GM18868 (cell line): ENCODE data around the gene VEGFD.

Experiments
- ATAC-seq: cut with Tn5 transposase; IDR thresholded peaks from one replicate; pipeline ENCODE4 v1.9.1; 2021; ENCODE audit warnings: mild to moderate bottlenecking, moderate library complexity; ENCODE audit not compliant: unreplicated experiment

Gene VEGFD, protein sequence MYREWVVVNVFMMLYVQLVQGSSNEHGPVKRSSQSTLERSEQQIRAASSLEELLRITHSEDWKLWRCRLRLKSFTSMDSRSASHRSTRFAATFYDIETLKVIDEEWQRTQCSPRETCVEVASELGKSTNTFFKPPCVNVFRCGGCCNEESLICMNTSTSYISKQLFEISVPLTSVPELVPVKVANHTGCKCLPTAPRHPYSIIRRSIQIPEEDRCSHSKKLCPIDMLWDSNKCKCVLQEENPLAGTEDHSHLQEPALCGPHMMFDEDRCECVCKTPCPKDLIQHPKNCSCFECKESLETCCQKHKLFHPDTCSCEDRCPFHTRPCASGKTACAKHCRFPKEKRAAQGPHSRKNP

DNA sequence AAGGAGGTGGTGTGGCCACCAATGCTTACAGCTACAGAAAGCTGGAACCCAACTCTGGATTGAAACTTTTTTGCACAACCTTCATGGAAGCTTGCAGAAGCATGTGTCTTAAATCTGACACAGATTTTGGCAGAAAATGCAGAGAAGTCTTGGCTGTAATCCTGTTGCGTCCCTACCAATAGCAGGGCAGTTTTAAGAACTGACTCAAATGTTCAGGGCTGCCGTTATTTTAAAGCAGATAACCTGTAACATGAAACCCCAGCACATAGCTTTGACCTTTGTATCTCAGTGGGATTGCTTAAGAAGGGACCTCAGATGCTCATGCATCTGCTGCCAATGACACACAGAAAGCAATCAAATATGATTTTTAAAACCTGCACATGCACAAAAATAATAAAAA, at the start of gene VEGFD:
VEGFD (minus strand) TSS at position 110 of the 400 bp plus-strand sequence. CDS start 467 bp downstream, outside the sequence.
- no peak for ATAC-seq

DNA sequence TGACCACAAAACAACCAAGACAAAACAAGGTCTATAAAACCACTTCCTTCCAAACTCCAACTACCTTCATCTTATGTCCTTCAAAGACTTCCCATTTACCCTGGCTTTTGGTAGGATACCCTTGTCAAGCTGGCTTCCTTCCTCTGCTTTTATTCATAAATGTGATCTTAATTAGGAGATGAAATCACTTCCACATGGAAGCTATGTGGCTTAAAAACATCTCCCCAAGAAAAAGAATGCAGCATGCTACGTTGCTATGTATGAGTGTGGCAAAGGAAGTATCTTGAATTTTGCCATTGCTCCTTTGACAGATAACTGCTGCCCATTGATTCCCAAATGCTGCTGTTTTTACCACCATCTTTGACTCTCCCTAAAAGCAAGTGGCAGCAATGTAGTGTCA, 46.4 kb upstream of the VEGFD start:
- ATAC-seq: no peak

DNA sequence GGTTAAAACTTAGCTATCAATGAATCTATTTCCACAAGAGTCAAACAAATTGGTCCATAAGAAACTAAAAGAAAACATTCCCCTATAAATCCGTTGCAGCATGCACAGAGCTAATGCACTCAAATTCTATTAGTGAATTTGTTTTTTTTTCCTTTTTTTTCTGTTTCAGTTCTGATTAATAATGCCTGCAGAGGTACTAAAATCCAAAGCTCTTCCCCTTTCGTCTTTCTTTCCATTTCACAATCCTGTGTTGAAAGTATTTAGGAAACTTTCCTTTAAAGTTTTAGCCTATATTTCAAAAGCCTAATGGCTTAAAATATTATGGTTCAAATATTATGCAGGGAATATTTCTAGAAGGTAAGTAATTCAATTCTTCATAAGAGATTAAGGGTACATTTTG, 45.9 kb upstream of the VEGFD start:
- ATAC-seq: no peak

DNA sequence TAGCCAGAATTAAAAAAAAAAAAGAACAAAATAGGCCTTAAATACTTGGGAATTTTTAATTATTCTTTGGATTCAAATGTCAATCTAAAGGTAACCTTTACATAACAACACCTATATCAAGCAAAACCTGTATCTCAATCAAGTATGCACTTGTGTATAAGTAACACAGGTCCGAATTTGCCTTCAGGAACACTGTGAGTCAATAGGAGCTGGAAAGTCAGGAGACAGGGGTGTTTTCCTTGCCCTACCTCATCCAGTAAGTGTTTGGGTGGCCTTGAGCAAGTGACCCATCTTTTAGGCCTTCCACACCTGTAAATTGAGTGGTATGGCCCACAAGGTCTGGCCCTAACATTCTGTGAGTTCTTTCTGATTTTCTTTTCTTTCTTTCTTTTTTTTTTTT, 40.8 kb upstream of the VEGFD start:
- no peak for ATAC-seq

DNA sequence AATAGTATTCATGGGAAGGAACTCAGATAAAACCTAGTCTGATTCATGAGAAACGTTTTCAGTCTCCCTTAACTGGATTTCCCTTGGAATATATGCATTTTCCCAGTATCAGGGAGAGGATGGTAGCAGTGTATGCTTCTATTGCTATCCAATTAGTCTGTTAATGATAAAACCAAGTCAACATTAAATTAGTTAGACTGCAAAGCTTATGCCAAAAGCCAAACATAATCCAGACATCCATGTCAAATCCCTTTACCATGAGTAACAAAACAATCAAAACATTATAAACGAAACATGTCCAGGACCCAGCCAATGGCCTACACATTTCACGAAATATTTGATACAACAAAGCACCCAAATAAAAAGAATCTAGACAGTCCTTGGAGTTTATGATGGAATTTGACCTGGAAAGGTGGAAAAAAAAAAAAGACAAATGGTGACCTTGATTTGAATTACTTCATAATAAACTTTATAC, 34.5 kb upstream of the VEGFD start:
- no peak for ATAC-seq

DNA sequence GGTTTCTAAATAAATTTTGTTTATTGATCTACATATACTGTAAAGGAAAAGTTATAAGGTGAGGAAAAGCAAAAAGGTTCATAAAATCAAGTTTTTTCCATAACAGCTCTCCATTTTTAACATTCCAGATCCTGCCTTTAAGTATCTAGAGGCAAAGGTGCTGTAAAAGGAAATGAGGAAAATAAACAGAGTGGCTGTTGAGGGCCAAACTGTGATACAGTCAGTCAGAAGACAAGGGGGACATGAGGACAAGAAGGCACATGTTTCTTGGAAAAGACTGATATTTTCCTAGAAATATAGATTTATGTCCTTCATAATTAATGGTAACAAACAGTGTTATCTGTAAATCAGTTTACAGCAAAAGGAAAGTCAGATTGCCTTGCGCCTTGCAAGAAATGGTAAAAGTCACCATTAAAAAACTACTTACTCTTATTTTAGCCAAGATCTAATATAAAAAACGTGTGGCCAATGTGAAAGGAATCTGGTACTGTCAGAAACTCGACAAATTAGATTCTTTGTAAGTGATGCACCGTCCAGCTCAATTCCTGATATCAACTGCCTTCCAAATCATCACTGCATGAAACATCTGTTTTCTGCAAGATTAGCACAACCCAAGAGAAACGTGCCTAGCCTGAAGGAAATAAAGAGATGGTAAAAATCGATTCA, 34.0 kb upstream of the VEGFD start:
- no peak for ATAC-seq

DNA sequence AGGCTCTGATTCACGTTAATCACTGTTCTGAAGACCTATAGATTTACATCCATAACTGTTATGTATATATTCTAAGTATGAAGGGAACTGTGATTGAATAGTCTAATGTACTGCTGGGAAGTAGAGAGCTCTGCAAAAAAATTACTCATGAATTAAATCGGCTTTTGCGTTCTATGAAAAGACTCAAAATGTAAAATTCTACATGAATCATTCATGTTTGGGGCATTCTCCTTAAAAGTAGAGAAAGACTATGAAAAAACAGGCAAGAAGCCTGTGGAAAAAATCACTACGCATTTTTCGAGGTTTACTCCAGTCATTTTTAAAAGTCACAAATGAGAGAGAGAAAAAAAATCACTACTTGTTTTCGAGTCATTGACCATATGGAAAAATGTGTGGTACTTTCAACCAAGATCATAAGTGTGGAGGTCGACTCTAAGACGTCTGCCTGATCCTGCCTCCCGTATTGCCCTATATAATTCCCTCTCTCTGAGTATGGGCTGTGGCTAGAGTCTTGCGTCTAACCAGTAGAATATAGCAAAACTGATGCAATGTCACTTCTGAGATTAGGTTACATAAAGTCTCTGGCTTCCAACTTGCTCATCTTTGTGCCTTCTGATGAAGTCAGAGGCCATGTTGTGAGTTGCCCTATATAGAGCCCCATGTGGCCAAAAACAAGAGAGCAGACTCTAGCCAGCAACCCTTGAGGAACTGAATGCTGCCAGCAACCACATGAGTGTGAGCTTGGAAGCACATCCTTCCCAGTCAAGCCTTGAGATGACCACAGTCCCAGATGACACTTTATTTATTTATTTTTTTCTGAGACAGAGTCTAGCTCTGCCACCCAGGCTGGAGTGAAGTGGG, 32.1 kb upstream of the VEGFD start:
- ATAC-seq: no peak

DNA sequence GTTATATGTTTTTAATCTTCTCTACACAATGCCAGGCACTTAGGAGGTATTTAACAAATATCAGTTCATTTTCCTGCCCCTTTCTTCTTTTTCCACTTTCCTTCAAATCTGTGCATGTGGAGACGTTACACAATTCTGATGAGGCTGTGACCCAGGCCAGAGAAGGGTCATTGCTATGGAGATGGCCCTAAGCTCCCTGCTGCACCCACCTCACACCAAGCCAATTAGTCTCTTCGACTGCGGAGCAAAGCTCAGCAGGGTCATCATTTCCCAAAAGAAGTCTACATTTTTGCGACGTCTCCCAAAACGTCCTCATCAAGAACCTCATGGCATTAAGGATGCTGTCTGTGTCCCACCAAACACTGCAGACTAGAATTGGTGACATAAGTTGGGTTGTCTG, 28.9 kb upstream of the VEGFD start:
- ATAC-seq: no peak

DNA sequence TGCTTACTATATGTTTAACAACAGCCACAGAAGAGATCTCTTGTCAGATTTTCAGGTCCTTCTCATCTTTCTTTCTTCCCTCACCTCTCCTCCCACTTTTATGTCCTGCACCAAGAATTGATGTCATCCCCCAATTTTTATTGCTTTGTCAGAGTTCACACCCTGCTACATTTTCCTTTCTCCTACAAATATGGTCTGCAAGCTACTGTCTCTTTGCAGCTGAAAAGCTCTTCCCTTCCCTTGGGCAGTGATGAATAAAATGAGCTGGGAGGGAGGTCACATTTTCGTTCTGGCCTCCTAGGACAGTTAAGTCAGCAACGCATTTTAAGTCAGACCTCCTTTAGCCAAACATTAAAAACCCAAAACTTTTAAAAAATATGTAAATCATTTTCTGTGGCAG, 26.7 kb upstream of the VEGFD start:
- no peak for ATAC-seq

DNA sequence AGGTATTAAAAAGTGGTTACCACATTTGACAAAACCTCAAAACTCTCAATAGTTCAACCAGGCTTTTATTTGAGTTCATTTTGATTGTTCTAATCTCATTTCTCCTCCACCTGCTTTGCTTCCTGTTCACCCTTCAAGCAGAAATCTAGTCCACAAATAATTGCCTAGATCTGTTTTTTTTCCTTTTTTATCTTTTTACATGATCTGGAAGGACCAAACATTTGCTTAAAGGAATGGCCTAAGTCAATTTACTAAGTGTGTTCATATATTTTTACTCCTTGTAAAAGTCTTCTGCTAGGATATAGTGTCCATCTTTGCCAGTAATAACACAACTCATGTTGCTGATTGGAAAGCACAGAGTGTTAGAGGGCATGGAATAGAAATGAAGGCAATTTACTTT, 26.2 kb upstream of the VEGFD start:
- no peak for ATAC-seq

DNA sequence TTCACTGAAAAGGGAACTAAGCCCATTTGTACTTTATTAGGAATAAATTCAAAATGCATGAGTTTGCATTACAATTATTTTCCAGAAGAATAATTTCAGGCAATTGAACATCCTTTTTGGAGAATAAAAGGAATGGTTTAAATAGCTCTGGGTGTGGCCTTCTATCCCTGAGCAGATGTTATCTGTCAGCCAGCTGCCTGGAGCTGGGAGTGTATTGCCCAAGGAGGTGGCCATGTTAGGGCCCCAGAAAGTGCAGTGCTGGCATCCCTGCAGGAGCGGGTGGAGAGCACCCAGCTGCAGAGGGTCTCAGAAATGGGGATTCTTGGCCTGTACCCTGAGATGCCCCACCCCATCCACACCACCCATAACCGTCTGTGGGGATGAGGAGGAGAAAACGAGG, 21.6 kb upstream of the VEGFD start:
- no peak for ATAC-seq

DNA sequence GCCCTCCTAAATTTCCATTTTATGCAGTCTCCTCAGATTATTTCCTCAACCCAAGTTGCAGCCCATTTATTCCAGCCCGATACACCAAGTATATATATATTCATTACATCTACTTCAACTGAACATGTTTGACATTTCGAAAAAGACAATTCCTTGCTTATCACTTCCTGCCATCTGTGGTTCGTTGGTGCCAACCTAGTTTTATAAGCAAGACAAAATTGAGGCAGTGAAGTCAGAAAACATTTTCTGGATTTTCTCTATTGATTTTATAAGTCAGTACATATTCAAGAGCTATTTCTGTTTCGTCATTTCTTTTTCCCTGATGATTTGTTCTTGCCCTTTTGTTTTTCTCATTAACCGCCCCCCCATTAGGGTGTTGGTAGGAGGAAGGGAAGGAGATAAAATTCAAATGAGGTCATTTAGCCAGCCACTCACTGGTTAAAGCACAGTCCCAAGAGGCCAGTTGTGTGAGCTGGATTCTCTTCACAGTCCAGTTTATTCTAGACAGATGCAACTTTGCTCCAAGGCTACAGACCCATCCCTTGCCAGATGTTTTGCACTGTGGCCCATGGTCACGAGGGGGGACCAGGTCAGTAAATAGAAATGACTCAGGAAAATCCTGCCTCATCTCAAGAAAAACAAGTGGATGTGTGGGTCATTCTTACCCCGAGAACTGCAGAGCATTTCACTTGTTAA, 20.3 kb upstream of the VEGFD start:
- ATAC-seq: no peak

DNA sequence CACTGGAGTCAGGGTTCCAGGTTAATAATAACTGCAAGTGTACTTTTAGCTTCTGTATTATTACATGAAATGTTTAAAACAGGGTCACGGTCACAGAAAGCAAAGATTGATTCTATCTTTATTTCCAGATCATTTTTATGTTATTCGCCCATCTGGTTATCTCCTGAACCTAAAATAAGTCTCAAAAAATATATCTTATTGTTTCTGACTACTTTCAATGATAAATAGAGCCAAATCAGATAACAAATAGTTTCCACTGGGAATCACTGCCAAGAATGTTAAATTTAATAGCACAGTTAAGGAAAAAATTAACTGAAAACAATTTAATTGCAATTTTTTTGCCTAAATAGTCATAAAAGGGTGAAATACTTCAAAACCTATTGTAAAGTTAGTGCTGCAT, 17.2 kb upstream of the VEGFD start:
- no peak for ATAC-seq

DNA sequence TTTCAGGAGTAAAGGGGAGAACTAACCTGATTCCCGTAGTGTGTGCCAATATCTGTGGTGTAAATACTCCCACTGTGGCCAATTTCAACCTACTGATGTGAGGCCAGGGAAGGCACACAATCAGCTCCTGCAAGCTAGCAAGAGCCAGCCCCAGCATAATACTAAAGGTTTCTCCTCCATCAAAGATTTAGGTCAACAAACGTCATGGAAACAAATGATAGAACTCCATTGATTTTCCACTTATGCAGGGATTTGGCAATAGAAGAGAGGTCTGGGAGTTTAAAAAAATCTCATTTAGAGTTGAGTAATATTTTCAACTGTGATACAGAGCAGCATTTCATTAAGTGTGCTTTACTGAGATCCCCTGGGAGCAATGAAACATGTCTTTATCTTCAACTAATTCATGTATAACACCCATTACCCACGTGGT, 15.8 kb upstream of the VEGFD start:
- ATAC-seq: no peak

DNA sequence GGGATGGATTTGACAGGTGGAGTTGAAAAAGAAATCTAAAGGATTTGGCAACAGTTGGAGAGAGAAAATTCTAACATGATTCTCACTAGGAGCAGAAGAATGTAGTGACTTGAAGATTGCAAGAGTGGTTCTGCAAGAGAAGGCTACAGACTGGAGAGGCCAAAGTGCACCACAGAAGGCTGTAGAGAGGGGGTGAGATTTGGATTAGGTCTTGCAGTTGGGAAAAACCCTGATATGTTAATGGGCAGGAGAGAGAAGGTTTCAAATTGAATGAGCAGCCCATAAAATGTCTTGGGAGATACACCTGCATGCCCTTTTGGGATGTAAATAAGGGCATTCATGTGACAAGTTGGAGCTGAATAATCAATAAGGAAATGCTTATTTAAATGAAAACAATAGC, 14.7 kb upstream of the VEGFD start:
- ATAC-seq: no peak

DNA sequence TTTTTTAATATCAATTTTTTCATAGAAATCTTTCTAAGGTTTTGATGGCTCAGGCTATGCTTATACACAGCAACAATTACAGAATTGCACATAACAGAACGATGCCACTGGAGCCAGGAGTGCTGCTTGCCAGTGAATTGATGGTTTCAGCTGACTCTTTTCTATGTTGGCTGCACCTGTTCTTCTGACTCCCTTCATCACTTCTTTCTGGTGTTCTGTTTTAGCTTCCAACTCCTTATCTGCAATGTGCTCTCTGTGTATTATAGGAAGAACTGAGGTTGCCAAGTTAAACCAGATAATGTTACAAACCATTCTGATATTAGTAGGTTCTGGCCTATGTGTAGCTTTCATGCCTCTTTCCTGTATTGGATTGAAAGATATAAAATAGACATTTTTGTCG, 11.6 kb upstream of the VEGFD start:
- ATAC-seq: no peak

DNA sequence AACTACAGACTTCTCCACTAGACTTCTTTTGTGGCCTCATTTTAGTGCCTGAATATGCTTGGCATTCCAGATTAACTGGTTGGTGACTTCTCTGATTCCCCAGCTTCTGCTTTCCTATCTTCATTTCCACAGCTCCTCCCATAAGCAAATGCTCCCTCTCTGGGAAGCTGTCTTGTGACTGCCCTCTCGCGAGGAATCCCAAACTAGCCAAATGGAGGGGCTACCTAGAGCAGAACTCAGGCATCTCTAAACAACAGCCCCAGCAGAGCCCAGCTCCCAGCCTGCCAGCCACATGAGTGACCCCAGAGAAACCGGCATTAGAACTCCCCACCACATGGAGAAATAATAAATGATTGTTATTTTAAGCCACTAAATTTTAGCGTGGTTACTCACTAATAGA, 7.6 kb upstream of the VEGFD start:
- ATAC-seq: no peak

DNA sequence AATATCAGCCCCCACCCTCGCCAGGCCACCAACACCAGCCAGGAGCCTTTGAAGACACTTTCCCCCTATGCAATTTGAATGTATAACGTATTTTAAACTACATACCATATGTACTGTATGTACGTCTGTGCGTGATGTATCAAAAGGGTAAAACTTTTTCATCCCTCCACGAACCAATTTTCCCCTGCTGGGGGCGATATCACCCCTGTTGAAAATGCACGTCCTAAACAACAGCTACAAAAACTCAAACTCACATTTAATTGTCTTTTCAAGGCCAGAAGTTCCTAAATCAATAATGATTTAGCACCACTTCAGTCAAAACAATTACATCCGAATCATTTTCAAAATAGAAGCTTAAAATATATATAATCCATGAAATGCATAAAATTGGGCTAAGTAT, 1.4 kb downstream of the VEGFD start:
- ATAC-seq: no peak

DNA sequence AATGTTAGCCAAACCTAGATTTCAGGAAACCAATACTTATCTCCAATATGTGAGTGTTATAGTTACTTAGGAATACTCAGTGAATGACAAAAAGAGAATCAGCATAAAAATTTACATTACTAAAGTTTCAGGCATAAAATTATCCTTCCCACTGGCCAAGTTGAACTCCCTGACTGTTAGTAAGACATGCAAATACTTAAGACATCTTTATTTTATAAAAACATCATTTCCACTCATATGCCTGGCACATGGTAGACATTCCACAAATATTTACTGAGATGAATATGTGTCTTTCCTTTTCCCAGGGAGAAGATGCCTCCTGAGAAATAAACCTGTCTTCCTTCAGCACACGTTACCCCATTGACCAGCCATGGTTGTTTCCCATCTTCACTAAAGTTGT, 7.3 kb downstream of the VEGFD start:
- no peak for ATAC-seq

DNA sequence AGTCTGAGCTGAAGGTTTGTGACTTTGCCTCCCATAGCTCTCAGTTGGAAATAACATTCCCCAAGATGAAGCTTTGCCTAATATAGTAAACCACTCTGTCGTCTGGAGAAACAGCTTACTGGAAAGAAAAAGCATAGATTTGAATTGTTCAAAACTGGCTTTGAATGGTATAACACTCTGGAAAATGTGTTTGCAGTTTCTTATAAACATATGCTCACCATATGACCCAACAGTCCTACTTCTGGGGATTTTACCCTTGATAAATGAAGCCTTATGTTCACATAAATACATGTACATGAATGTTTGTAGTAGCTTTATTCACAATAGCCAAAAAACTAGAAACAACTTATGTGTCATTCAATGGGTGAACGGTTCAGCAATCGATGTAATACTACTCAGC, 10.2 kb downstream of the VEGFD start:
- ATAC-seq: no peak
